IMR-90 (cell line): ENCODE measurements around the gene IQCK.

Experiments
- POLR2A ChIP-seq: IDR thresholded peaks from 2 replicates; pipeline ENCODE4 v1.6.1; 2012; ENCODE audit warnings: mild to moderate bottlenecking, low read depth, low read length
- TF ChIP-seq, protein P1 (sequence below): conservative IDR thresholded peaks from 2 replicates; pipeline ENCODE4 v1.5.1; 2012; ENCODE audit warnings: mild to moderate bottlenecking, low read depth, low read length, improper control_type of control experiment
- TF ChIP-seq, protein P2 (sequence below): fragments of 150-350 bp; IDR thresholded peaks from 2 replicates; pipeline ENCODE4 v1.6.1; 2016; ENCODE audit warnings: low read depth, mild to moderate bottlenecking, low read length, moderate library complexity, borderline replicate concordance

- TF ChIP-seq, protein P1, sequence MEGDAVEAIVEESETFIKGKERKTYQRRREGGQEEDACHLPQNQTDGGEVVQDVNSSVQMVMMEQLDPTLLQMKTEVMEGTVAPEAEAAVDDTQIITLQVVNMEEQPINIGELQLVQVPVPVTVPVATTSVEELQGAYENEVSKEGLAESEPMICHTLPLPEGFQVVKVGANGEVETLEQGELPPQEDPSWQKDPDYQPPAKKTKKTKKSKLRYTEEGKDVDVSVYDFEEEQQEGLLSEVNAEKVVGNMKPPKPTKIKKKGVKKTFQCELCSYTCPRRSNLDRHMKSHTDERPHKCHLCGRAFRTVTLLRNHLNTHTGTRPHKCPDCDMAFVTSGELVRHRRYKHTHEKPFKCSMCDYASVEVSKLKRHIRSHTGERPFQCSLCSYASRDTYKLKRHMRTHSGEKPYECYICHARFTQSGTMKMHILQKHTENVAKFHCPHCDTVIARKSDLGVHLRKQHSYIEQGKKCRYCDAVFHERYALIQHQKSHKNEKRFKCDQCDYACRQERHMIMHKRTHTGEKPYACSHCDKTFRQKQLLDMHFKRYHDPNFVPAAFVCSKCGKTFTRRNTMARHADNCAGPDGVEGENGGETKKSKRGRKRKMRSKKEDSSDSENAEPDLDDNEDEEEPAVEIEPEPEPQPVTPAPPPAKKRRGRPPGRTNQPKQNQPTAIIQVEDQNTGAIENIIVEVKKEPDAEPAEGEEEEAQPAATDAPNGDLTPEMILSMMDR = no peak
- TF ChIP-seq POLR2A = no peak
- TF ChIP-seq, protein P2, sequence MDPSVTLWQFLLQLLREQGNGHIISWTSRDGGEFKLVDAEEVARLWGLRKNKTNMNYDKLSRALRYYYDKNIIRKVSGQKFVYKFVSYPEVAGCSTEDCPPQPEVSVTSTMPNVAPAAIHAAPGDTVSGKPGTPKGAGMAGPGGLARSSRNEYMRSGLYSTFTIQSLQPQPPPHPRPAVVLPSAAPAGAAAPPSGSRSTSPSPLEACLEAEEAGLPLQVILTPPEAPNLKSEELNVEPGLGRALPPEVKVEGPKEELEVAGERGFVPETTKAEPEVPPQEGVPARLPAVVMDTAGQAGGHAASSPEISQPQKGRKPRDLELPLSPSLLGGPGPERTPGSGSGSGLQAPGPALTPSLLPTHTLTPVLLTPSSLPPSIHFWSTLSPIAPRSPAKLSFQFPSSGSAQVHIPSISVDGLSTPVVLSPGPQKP = no peak
Observed at GRCh38 chr16:19733551-19733950, 15.5 kb downstream of the IQCK start.
